HG03521 (cell line): ENCODE data around the gene GLRX5.
A peak's percentile ranks its signal among the peaks of the same experiment; 100 is the strongest.

Experiments used
- ATAC-seq: cut with Tn5 transposase; IDR thresholded peaks from one replicate; pipeline ENCODE4 v1.9.1; 2021; ENCODE audit warnings: mild to moderate bottlenecking, moderate library complexity; ENCODE audit not compliant: unreplicated experiment

GLRX5 gene

DNA sequence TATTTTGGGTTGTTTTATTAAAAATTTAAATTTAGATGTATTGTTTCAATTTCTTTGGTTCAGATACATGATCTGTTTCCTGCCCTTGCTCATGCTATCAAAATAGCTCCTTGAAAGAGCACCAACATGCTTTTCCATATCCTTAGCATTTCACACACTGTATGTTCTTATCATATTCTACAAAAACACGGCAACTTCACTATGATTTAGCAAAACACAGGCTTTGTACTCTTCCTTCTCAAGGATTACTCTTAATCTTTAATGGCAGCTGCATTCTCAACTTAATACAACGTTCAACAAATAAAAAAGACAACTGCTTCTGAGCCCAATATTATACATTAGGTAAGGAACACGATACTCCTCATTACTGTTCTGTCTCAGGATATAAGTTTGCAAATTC lies 2.9 kb upstream of the GLRX5 start:
- ATAC-seq, result no peak

DNA sequence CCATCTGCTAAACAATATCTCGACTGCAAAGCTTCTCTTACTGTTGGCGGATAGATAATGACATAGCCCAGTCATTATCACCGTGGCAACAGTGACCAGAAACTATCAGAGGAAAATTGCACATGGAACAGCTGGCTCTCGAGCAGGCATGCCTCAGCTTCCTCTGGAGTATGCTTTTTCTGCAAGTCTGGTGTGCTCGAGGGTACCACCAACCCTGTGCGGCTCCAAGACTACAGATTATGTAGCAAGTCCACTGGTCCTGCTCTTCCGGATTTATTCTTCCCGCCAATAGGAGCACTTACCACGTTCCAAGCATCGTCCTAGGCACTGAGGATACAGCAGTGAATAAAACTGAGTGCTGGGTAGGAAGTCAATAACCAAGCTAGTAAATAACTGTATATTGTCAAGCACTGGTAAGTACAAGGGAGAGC lies 1.4 kb upstream of the GLRX5 start:
- ATAC-seq, result no peak

DNA sequence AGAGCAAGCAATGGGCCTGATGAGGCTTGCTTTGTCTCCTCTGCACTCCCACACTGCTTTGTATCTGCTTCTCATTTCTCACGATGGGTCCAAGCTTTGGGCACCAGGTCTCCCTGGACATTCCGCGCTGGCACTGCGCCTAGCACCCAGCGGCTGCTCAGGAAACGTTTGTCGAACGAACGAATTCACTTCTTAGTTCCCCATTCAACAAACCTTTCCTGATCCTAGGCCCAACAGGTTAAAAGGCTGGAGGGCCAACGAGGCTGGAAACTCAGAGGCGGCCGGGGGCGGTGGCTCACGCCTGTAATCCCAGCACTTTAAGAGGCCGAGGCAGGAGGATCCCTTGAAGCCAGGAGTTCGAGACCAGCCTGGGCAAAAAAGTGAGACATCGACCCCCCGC lies 1.0 kb upstream of the GLRX5 start:
- no peak for ATAC-seq

DNA sequence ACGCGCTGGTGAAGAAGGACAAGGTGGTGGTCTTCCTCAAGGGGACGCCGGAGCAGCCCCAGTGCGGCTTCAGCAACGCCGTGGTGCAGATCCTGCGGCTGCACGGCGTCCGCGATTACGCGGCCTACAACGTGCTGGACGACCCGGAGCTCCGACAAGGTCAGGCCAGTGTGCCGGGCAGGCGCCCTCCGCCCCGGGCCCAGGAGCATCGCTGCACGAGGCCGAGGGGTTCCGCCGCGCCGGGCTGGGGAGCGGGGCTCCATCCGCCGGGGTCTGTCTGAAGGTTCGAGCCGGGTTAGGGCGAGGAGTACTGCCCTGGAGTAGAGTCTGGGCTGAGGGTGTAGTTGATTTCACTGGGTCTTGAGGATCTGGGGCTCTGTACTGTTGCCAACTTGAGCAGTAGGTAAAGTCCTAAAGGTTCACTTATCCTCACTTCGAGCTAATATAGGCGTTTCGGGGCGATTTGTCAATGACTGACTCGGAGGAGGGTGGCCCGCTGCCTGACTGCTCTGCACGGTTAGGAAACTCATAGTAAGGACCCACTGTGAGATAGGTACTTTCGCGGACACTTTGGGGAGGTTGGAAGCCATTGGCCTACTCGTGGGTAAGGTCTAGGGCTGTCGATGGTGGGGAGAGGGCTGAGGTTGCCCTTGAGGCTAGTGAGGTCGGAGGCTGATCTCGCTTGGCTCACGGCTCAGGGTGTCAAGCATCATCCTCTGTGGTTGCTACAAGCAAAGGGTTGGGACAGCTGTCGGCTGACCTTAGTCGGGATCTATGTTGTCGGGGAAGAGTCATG lies 574 bp downstream of the GLRX5 start:
- ATAC-seq, result peak; percentile 3

DNA sequence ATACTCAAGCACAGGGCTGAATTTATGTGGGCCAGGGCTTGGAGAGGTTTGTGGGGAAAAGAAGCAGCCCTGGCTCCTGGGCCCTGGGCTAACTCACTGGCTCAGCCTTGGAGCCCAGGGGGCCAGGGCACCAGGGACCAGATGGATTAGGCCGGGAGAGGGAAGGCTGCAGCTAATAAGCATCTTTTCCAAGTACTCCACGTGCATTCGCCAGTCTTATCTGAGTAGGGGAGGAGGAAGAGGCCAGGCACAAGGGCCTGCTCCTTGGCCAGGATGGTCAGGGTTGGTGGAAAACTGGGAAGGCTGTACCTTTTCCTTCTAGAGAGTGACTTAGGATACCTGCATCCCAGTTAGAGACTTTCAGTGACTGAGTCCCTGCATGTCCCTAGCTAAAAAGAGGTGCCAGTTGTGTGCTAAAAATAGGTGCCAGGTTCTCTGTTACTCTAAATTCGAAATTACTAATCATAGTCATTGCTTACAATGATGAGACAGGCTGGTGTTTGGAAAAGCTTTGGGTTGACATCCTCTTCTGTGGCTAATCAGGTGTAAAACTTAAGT lies 1.3 kb downstream of the GLRX5 start:
- no peak for ATAC-seq

DNA sequence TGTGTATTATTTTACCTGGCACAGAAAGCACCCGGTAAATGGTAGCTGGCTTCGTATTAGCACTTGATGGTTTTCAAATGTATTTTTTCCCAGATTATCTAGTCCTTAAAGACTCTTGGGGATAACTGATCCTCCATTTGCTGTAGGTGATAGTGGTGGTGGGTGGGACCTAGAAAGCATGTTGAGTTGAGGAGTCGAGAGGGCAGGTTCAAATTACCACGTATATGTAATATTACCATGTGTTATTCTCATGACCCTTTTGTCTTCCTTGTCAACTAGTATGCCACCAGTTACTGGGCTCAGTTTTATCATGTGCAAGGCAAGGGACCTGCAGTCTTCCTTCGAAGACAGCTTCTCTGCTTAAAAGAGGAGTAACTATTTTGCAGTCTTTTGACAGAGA lies 1.8 kb downstream of the GLRX5 start:
- ATAC-seq, result no peak

DNA sequence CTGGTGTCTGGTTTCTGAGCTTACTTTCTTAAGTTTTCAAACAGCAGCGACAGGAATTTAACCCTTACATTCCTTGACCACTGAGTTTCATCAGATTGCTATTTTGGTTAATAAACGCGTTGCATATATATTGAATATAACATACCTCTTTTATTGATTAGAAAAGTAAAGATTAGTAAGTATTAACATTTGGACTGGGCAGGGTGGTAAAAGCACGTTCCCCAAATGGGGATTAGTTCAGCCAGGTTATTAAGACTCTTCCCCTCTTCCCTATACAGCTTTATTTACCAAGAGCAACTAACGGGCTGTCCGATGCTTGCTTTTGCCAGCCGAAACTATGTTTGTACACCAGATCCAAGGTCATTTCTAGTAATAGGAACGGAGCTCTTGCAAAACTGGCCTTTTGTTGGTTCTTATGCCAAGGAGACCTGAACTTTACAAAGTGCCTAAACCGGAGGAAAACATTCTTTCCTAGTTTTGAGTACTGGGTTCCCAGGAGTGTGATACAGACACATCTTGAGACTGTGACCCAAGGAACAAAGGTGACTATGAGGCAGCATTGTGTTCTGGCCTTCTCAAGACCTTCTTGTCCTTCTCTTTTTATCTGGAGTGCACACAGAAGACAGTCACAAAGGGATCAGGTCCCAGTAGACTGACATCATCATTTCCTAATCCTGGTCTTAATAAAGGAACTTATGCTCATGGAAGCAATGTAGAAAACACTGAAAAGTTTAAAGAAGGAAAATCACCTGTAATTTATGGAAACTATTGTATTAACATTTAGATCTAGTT lies 2.6 kb downstream of the GLRX5 start:
- ATAC-seq, result no peak

DNA sequence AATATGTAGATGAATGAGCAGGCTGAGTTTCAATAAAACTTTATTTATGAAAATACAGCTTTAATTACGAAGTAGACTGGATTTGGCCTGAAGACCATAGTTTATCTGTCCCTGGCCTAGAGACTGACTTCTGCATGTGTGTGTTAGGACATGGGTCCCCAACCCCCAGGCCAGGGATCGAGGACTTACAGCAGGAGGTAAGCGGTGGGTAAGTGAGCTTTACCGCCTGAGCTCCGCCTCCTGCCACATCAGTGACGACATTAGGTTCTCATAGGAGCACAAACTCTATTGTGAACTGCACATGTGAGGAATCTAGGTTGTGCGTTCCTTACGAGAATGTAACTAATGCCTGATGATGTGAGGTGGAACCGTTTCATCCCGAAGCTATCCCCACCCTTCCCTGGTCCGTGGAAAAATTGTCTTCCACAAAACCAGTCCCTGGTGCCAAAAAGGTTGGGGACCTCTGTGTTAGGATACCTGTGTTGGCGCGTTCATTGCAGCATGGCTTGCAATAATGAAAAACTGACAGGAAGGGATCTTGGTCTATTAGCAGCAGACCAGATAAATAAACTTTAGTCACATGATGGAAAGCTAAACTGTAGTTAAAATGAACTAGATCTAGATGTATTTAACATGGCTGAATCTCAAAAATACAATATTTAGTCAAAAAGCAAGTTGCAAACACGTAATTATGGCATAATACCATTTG lies 4.1 kb downstream of the GLRX5 start:
- no peak for ATAC-seq

DNA sequence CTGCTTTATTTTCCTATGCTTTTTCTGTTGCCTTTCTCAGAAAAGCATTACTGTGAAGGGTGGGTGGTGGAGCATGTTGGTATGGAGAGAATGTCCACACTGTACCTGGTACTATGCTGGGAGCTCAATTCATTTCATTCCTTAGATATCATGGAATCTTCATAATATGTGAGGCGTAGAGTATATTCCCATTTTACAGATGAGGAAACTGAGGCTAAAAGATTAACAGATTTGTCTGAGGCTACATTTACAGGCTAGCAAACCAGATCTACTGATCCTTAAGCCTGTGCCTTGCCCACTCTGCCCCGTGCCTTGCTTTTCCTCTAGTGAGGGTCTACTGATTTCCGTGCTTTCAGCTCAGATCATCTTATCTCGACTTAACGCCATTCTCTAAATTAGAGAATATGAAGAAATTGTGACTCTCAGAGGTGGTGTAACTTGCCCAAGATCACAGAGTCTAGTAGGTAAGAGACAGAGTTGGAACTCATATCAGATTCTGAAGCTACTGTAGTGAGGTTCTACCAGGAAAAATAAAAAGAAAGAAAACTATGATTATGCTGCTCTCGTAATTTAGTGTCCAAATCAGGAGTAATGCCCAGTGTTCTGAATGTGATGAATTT lies 5.5 kb downstream of the GLRX5 start:
- ATAC-seq, result no peak

DNA sequence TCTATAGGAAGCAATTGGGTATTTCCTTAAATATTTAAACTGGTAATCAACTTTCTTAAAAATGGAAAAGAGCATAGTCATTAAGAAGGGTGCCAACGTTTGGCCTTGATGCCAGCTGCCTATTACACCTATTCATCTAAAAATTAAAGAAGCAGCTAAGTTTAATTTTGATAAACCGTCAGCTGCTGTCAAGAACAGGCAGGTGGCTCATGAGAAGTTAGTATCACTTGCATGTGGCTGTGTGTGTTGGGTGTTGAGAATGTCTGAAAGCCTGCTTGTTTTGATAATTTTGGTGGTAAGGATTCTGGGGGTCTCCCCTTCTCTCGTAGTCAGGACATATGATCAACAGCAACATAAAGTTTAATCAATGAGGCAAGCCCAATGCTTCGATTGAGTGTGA lies 6.5 kb downstream of the GLRX5 start:
- ATAC-seq, result no peak

DNA sequence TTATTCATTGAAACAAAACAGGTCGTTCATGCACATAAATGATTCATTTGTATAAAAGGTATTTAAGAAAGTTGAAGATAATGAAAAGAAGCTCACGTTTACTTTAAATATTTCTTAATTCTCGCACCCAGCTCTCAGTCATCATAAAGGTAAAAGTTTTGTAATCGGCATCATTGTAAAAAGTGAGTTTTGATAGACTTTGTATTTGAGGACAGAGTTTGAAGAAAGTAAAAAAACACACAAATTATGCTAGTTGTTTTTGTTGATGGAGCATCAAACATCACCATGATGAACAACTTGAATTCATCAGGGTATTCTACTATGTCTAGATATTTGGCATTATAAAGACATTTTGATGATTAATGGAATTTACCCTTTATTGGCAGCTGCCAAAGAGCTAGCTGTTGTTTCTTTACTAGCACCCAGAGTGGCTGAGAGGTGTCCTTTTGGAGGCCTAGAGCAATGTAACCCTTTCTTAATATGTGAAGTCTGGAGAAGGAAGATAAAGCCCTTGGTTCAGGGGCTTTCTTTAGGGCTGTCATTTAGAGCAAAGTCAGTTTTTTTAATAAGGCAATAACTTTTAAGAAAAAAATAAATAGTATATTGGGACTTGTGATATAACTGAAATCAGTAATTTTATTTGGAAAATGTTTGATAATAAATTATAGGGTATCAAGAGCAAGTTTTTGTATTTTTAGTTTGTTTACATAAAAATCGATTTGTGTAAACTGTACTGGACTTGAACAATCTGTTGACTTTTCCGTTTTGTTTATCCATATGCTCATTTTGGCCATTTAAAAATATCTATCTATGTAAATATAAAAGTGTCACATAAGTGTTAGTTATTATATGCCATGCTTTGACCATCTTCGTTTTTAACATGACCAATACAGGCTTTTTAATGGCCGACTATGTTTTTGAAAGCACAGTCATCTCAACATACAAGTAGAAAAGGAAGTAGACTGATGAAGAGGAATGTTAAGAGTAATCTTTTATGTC lies 7.4 kb downstream of the GLRX5 start:
- ATAC-seq, result no peak

DNA sequence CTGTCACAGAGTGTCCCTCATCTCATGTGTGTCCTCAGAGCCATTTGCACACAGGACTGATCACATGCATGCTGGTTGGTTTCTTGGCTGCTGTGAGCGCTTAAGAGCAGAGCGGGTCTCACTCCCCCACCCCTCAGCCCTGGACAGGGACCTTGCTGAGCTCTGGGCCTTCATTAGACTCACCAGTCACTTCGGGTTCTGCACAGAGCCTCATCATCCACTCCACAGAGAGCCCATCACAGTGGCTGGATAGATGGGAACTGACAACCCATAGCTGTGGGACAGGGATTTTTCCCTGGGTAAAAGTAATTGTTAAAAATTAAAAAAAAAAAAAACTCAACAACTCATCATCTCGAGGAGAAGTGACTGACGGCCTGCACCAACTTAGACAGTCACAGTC lies 8.2 kb downstream of the GLRX5 start:
- ATAC-seq, result no peak

DNA sequence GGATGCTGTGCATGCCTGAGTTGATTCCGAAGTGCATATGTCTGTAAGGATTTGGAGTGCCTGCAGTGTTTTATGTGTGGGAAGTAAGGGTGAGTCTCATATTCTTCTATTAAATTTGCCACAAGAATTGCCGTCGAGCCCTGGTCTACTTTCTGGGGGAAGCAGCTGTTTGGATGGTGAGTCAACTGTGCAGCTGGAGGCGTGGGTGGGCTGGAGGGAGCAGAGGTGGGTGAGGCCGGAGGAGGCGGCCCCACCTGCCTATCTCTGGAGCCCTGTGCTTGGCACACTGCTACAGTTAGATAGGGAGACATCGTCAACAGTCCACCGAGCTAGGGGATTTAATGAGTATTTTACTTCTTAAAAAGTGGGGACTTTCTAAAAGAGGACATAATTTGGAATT lies 9.7 kb downstream of the GLRX5 start:
- ATAC-seq, result no peak

DNA sequence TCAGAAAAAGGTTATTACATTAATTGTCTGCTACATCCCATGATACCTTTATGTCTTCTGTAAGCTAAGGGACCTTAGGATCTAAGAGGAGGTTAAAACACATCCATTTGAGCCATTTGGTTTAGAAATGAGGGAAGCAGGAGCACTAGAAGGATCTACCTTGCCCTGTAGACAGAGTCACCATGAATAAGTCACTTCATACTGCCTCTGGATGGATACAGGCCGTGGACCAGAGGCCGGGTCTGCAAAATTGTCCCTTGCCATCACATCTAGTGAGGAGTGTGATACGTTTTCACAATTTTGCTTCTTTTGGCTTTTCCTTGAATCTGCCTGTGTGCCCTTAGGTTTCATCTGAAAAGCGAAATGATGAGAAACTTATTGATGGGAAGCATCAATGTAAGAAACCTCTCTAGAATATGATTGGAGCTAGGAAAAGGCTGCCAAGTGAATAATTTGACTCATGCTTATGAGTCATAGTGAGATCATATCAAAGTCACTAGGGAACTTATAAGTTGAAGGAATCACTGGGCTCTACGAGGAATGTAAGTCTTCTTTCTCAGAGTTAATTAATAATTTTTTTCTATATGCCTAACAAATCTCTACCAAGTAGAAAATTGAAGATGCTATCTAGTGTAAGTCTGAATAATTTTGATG lies 10.8 kb downstream of the GLRX5 start:
- no peak for ATAC-seq

DNA sequence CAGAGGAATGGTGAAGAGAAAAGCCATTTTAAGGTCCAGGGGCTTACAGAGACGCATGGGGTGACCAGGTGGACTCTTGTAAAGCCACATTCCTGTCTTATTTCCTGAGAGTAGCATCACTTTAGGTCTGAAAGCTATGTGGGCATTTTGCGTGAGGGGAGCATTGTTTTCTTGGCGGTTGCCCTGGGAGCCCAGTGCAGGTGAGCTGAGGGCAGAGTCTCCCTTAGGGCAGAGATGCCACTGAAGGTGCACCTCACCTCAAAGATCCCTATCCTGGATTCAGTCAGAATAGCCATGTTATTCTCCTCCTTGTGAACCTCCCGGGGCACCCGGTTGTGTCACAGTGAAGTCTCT lies 12.4 kb downstream of the GLRX5 start:
- no peak for ATAC-seq

DNA sequence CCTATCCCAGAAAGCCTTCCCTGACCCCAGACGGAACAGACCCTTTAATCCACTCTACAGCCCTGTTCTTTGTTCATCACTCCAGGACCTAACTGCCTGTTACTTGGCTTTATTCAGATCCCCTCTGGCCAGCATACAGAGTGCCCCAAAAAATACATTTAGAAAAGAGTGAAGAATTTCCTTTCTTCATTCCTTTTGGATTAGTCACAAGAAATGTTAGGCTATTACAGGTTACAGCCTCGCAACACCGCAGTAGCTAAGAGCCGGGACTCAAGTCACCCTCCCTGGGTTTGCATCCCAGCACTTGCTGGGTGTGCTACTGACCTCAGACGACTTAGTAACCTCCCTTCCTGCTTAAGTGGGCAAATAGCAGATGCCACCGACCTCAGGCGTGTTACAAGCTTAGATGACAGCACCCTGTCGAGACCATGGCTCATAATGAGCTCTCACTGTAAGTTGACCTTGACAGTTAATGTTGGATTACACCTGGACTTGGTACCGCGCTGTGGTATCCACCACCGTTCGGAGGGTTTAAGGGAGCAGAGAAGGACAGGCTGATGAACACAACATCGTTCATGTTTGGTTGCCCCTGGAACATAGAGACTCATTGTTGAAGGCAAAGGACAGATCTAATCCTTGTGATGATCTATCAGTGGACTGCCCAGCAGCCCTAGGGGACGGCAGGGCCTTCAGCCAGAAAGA lies 12.9 kb downstream of the GLRX5 start:
- no peak for ATAC-seq

DNA sequence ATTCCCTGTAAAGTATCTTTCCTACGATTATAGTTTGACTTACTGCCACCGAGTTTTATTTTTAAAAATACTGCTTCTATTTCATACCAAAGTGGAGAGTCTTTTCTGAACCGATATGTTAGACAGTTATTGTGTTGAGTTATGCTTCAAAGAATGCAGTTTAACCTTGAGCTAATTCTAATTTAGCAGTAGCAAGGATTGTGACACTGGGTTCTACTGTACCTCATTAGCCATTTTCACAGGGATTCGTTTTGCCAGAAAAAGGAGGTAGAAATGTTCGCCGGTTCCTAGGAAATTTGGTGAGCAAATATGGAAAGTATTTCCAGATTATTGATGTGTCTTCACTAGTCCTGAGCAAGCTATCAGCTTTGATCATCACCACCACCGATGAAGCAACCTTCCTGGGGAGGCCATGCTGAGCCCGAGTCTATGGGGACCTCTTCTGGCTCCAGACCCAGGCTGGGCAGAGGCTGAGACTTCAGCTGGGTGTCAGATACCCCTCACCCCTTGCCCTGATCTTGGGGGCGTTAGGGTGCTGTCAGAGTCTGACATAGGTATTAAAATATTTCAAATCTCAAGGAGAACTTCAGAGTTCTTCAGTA lies 13.6 kb downstream of the GLRX5 start:
- no peak for ATAC-seq
